ENCODE measurements around the gene RIPOR3.

GRCh38 chr20:50583442-50584150 is 107.7 kb downstream of the RIPOR3 start:
- no peak for TF ChIP-seq CTCF (IDR thresholded peaks at IDR 0.05; ENCODE audit: low read length)
- no peak for TF ChIP-seq EZH2 (IDR thresholded peaks at IDR 0.05; ENCODE audit: borderline replicate concordance, low read length)
